Omental fat pad (tissue), 4 donors: ENCODE measurements around the gene KLB. TPM values are rescaled to one million over a fixed set of nuclear protein-coding genes. Genes with fewer than 3 reads are reported as not detected.
A peak's percentile ranks its signal among the peaks of the same experiment; 100 is the strongest.

Experiments
- ATAC-seq: fragments of 150-250 bp; one replicate; pipeline ENCODE4 v1.9.1; 2016; ENCODE audit warnings: mild to moderate bottlenecking, moderate library complexity; ENCODE audit not compliant: low FRiP score
- DNase-seq: peaks from one replicate; pipeline ENCODE4 v3.0.0-alpha.2; 2019; ENCODE audit warnings: low spot score
- total RNA-seq, 4 donors: library from RNA; depleted of rRNA; stranded (reverse); fragments of >200 nt; gene quantifications; one replicate each; pipeline ENCODE4 v1.1.0, GENCODE V29; 2016
- TF ChIP-seq, protein P1 (sequence below), 3 donors: fragments of 450-650 bp; IDR thresholded peaks; one replicate each; pipeline ENCODE4 v1.5.1; 2016 to 2017; ENCODE audit warnings: antibody characterized with exemption in 3 of 3, mild to moderate bottlenecking in 3 of 3, moderate library complexity in 2 of 3

KLB gene
- total RNA-seq, 4 donors from 2014 or later: 7.9 to 70.9 (median 12.1) TPM

DNA sequence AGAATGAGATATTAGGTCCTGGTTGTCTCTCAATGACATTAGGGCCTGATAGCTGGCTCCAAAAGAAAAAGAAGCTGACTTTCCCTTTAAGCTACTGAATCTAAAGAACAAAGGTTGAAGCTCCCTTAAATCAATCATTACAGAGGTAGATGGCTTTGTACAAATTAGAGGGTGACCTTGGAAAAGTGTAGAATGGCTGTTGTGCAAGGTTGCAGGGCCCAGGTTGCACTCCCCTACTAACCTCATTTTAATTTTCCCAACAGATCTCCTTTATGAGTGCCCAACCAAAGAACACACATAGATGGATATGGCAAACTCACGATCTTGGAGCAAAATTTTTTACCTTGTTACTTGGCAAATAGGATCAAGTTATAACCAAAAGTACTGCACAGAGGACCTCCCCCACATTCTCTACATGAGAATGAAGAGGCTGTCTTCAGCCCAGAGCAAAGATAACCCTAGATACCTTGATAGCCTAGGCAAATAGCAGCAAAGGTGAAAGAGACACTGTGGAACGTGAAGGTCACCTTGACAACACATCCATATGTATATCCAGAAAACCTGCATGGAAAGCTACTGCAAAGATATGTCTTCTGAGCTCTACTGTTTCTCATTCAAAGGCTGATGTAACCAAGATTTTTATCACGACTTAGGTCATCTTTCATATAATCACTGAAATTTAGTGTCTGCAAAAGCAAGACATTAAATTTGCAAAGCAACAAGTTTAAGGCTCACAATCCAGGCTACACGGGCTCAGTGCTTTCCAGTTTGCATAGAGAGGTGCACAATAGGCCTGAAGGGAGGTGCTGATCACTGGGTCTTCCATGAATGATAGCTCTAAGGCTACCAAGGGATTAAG is 23.0 kb downstream of the KLB start:
- TF ChIP-seq, protein P1, sequence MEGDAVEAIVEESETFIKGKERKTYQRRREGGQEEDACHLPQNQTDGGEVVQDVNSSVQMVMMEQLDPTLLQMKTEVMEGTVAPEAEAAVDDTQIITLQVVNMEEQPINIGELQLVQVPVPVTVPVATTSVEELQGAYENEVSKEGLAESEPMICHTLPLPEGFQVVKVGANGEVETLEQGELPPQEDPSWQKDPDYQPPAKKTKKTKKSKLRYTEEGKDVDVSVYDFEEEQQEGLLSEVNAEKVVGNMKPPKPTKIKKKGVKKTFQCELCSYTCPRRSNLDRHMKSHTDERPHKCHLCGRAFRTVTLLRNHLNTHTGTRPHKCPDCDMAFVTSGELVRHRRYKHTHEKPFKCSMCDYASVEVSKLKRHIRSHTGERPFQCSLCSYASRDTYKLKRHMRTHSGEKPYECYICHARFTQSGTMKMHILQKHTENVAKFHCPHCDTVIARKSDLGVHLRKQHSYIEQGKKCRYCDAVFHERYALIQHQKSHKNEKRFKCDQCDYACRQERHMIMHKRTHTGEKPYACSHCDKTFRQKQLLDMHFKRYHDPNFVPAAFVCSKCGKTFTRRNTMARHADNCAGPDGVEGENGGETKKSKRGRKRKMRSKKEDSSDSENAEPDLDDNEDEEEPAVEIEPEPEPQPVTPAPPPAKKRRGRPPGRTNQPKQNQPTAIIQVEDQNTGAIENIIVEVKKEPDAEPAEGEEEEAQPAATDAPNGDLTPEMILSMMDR (IDR thresholded peaks at IDR 0.05): no peak
- no peak for DNase-seq
- no peak for ATAC-seq

DNA sequence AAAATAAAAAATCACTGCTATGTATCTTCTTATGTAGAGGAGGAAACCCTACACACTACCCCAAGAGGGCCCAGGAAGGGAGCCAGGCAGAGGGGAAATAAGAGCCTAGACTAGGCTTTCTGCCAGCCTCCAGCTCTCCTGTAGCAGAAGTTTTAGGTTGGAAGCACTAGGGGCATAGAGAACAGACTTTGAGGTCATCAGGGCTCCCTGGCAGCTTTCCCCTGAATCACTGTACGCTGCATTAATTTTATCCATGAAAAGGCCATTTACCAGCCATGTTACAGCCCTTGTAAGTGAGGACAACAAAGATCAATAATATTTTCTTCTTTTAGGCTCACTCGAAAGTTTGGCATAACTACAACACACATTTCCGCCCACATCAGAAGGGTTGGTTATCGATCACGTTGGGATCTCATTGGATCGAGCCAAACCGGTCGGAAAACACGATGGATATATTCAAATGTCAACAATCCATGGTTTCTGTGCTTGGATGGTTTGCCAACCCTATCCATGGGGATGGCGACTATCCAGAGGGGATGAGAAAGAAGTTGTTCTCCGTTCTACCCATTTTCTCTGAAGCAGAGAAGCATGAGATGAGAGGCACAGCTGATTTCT is 27.3 kb downstream of the KLB start:
- ATAC-seq (no peak), DNase-seq (no peak)
- TF ChIP-seq, protein P1 (IDR thresholded peaks at IDR 0.05): no peak

DNA sequence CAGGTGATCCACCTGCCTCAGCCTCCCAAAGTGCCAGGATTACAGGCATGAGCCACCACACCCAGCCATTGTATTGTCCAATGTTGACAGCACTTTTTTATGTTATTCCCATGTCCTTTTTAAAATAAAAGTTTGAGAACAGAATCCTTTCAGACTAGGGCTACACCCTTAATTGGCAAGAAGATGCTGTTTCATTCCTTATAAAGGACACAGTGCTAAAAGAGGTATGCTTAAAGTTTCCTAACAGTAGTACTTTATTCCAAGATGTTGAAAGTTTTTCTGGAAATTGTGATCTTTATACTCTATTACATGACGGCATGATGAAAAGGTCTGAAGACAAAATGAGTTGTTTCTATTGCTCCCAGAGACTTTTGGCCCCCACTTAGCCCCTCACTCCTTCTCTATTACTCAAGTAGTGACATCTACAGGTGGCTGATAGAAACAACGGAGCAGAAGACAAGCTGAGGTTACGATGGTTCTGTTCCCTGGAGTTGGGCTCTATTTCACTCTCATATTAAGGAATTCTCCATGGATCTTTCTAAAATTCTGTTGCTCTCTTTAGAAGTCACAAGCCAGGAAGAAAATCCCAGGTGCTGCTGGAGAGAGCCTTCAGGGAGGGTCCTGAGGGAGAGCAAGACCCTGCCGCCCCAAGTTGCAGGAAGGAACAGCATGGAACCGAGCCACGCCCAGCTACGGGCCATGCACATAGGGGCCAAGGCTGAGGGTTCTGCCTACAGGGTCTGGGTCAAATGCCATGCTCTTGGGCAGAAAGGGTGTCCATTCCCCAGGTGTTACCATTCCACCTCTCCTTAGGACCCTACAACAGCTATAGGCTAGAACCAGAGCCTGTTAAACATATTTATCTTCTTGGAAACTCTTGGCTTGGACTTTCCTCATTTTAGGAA is 29.2 kb downstream of the KLB start:
- TF ChIP-seq, protein P1 (IDR thresholded peaks at IDR 0.05): no peak
- ATAC-seq (peak; percentile 65), DNase-seq (no peak)

DNA sequence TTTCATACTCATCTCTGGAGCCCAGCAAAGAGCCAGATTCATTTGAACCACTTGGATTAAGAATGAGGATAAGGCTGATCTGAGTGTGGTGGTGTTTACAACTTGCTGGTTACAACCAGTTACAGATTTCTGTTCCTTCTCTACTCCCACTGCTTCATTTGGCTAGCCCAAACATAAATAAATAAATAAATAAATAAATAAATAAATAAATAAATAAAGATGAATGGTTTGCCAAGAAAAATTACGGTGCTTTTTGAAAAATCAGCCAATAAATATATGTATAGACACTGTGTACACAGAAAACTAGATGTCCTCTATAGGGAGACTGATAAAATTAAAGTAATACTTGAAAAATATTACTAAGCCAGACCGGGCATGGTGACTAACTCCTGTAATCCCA is 34.9 kb downstream of the KLB start:
- ATAC-seq (no peak), DNase-seq (no peak)
- TF ChIP-seq, protein P1 (IDR thresholded peaks at IDR 0.05): no peak

DNA sequence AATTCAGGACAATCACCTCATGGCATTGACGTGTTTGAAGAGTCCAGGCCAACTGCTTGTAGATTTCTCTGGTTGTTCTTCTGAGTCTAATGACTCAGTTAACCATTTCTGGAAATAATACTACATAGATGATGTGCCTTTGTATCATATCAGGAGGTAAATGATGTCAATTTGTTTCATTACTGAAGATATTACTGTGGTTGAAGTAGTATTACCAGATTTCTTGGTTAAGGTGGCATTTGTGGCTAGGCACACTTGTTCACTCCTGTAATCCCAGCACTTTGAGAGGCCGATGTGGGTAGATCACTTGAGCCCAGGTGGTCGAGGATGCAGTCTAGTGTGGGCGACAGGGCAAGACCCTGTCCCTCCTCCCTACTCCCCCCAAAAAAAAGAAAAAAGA is 36.3 kb downstream of the KLB start:
- no peak for DNase-seq
- TF ChIP-seq, protein P1 (IDR thresholded peaks at IDR 0.05): no peak
- ATAC-seq: no peak

DNA sequence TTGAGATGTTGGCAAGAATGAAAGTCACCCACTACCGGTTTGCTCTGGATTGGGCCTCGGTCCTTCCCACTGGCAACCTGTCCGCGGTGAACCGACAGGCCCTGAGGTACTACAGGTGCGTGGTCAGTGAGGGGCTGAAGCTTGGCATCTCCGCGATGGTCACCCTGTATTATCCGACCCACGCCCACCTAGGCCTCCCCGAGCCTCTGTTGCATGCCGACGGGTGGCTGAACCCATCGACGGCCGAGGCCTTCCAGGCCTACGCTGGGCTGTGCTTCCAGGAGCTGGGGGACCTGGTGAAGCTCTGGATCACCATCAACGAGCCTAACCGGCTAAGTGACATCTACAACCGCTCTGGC is 39.7 kb downstream of the KLB start:
- DNase-seq (no peak), ATAC-seq (no peak)
- TF ChIP-seq, protein P1 (IDR thresholded peaks at IDR 0.05): no peak
